ENCODE results near the gene CBX1.
"Not testable (repeated sequence)": the region's sequence is repeated elsewhere in the genome, so short reads cannot be mapped to it uniquely, and the experiment has no call there.

Gene CBX1

GRCh38 chr17:48123111-48123510 is 21.8 kb upstream of the CBX1 start:
- DNase-seq (ENCODE audit: low spot score): no peak

GRCh38 chr17:48122665-48123045 is 21.4 kb upstream of the CBX1 start:
- DNase-seq (ENCODE audit: low spot score): no peak

- no peak for DNase-seq (ENCODE audit: low spot score)
These were observed 20.8 kb upstream of the CBX1 start for GRCh38 chr17:48121923-48122664.

- no peak for DNase-seq (ENCODE audit: low spot score)
These were observed 12.0 kb upstream of the CBX1 start for GRCh38 chr17:48113201-48113676.

GRCh38 chr17:48111937-48112241 is 10.6 kb upstream of the CBX1 start:
- no peak for DNase-seq (ENCODE audit: low spot score)

- DNase-seq (ENCODE audit: low spot score): no peak
These were observed 9.5 kb upstream of the CBX1 start for GRCh38 chr17:48110761-48111160.

- DNase-seq (ENCODE audit: low spot score): peak; percentile 81
These were observed 6.1 kb upstream of the CBX1 start, which contains the start of gene SNX11 for GRCh38 chr17:48107137-48108055. Gene SNX11, plus strand, starts transcription at chr17:48107766. Its CDS starts 4,278 bp downstream, at chr17:48112044.

GRCh38 chr17:48106802-48107136 is 5.5 kb upstream of the CBX1 start:
- no peak for DNase-seq (ENCODE audit: low spot score)

- no peak for DNase-seq (ENCODE audit: low spot score)
These were observed 3.2 kb upstream of the CBX1 start for GRCh38 chr17:48104440-48104839.

GRCh38 chr17:48102798-48103715 is 1.8 kb upstream of the CBX1 start:
- DNase-seq (ENCODE audit: low spot score): no peak

GRCh38 chr17:48102043-48102750 is 919 bp upstream of the CBX1 start:
- DNase-seq (ENCODE audit: low spot score): no peak

- DNase-seq (ENCODE audit: low spot score): no peak
These were observed 677 bp downstream of the CBX1 start for GRCh38 chr17:48100591-48101011.

- no peak for DNase-seq (ENCODE audit: low spot score)
These were observed 1.1 kb downstream of the CBX1 start for GRCh38 chr17:48100160-48100559.

- DNase-seq (ENCODE audit: low spot score): no peak
These were observed 5.7 kb downstream of the CBX1 start for GRCh38 chr17:48095611-48096010.

- no peak for DNase-seq (ENCODE audit: low spot score)
These were observed 7.8 kb downstream of the CBX1 start for GRCh38 chr17:48093341-48094045.

- no peak for DNase-seq (ENCODE audit: low spot score)
These were observed 16.3 kb downstream of the CBX1 start for GRCh38 chr17:48084932-48085331.

- DNase-seq (ENCODE audit: low spot score): no peak
These were observed 19.4 kb downstream of the CBX1 start for GRCh38 chr17:48081858-48082257.

GRCh38 chr17:48077152-48077551 is 24.1 kb downstream of the CBX1 start:
- not testable (repeated sequence) for DNase-seq (ENCODE audit: low spot score)

GRCh38 chr17:48074322-48075081 is 26.8 kb downstream of the CBX1 start:
- peak; percentile 84 for DNase-seq (ENCODE audit: low spot score)

- not testable (repeated sequence) for DNase-seq (ENCODE audit: low spot score)
These were observed 27.6 kb downstream of the CBX1 start for GRCh38 chr17:48073566-48074094.
